ENCODE measurements around the gene SUGP2. TPM values are rescaled to one million over a fixed set of nuclear protein-coding genes. Genes with fewer than 3 reads are reported as not detected.

The SUGP2 gene
- total and polyA plus RNA-seq, 9 of the 15 experiments (the other 6 are each of a cell fraction or from before 2014, with no cell fraction given): 13.1 to 101 (median 63.1) TPM

GRCh38 chr19:18951721-18952281 is 81.5 kb downstream of the SUGP2 start (continued):
- TF ChIP-seq ZBTB5 (IDR thresholded peaks at IDR 0.05): no peak
- no peak for TF ChIP-seq ZNF592 (IDR thresholded peaks at IDR 0.05)
- TF ChIP-seq ZFP36 (IDR thresholded peaks at IDR 0.05; ENCODE audit: low read depth, low read length, partially characterized antibody): peak; percentile 41
- TF ChIP-seq SMARCA5 (IDR thresholded peaks at IDR 0.05): peak; percentile 91
- TF ChIP-seq KDM1A (IDR thresholded peaks at IDR 0.05): peak in 1 of 2 experiments; percentile 20; a peak in 2 of 4 replicates
- no peak for TF ChIP-seq RB1 (IDR thresholded peaks at IDR 0.05; ENCODE audit: low read depth)
- TF ChIP-seq MECOM (CRISPR knock-in tag; IDR thresholded peaks at IDR 0.05): no peak
- TF ChIP-seq SMARCB1 (IDR thresholded peaks at IDR 0.05; ENCODE audit: insufficient read length, low read depth): no peak
- TF ChIP-seq BCOR (IDR thresholded peaks at IDR 0.05): peak; percentile 65
- no peak for TF ChIP-seq TCF7 (IDR thresholded peaks at IDR 0.05; ENCODE audit: borderline replicate concordance)

Measured in K562 (cell line).